RWPE2 (cell line): Measurements from ENCODE around the gene HERPUD1.

Source experiments
- ATAC-seq: fragments of 200-7000 bp; cut with Tn5 transposase; 3 replicates; pipeline ENCODE4 v1.9.1; 2021; ENCODE audit warnings: low read depth
- DNase-seq: peaks from one replicate; pipeline ENCODE4 v3.0.0-alpha.2; 2020; ENCODE audit warnings: low spot score
- H3K27ac ChIP-seq: fragments of 450-650 bp; 2 replicates; pipeline ENCODE4 v1.5.1; 2017; ENCODE audit warnings: mild to moderate bottlenecking; ENCODE audit not compliant: poor library complexity, severe bottlenecking
- H3K27me3 ChIP-seq: fragments of 250-450 bp; sonication (Bioruptor Pico); 2 replicates; pipeline ENCODE4 v1.5.1; 2021; ENCODE audit warnings: mild to moderate bottlenecking, moderate library complexity; ENCODE audit not compliant: insufficient read depth, poor library complexity, severe bottlenecking
- H3K36me3 ChIP-seq: fragments of 250-450 bp; sonication (Bioruptor Pico); 2 replicates; pipeline ENCODE4 v1.5.1; 2020; ENCODE audit warnings: low read depth, mild to moderate bottlenecking, moderate library complexity
- H3K4me1 ChIP-seq: fragments of 250-450 bp; sonication (Bioruptor Pico); 2 replicates; pipeline ENCODE4 v1.5.1; 2021; ENCODE audit warnings: mild to moderate bottlenecking, moderate library complexity; ENCODE audit not compliant: insufficient read depth, poor library complexity, severe bottlenecking
- H3K4me3 ChIP-seq: fragments of 250-450 bp; sonication (Bioruptor Pico); 2 replicates; pipeline ENCODE4 v1.5.1; 2021; ENCODE audit warnings: mild to moderate bottlenecking, moderate library complexity; ENCODE audit not compliant: severe bottlenecking
- H3K9me3 ChIP-seq: fragments of 250-450 bp; sonication (Bioruptor Pico); 2 replicates; pipeline ENCODE4 v1.5.1; 2021; ENCODE audit warnings: mild to moderate bottlenecking, moderate library complexity; ENCODE audit not compliant: severe bottlenecking
- TF ChIP-seq, protein P1 (sequence below): fragments of 450-650 bp; IDR thresholded peaks from one replicate; pipeline ENCODE4 v1.5.1; 2017; ENCODE audit warnings: mild to moderate bottlenecking, moderate library complexity; ENCODE audit not compliant: poor library complexity, severe bottlenecking

Gene HERPUD1

DNA sequence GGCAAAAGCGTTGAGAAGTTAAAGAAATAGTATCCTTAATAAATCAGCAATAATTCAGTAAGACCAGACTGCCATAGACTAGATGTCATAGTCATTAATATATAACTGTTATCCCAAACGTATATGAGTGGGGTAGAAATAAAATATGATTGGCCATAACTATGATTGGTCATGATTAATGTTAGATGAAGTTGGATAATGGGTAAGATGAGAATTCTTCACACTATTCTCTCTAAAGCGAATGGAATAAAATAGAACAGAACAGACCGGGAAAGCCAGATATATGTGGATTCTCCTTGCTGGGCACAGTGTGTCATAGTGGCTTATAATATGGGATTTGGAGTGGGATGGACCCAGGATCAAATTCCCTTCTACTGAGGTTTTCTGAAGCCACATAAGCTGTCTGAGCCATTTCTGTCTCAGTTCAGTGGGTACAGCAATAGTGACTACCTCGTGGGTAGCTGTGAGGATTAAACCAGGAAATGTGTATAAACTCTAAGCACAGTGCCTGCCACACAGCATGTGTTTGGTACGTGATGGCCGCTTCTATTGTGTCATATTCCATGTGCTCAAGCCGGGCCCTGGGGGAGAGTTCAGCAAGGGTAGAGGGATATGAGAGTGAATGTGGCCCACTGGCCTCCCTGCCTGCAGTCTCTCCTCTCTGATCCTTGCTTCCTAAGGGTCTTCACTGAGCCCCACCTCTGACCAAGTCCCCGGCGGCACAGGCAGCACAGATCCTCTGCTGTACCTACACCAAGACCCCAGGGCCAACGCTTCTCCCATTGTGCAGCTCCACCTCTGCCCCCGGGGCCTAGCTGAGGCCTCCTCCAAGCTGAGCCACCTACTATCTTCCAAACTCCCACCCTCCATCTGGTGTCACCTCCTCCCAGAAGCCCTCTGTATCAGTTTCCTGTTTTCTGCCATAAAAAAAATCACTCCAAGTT is 33.5 kb downstream of the HERPUD1 start:
- no peak for DNase-seq
- Histone ChIP-seq H3K9me3 (peaks cover 3% of the 10 kb centered on the region), H3K4me1 (peaks cover 8% of the 10 kb centered on the region), H3K27ac (peak overlapping the region; percentile 24), H3K4me3 (no peak overlapping the region), H3K36me3 (no peaks in the 10 kb centered on the region), H3K27me3 (no peaks in the 10 kb centered on the region)
- TF ChIP-seq, protein P1, sequence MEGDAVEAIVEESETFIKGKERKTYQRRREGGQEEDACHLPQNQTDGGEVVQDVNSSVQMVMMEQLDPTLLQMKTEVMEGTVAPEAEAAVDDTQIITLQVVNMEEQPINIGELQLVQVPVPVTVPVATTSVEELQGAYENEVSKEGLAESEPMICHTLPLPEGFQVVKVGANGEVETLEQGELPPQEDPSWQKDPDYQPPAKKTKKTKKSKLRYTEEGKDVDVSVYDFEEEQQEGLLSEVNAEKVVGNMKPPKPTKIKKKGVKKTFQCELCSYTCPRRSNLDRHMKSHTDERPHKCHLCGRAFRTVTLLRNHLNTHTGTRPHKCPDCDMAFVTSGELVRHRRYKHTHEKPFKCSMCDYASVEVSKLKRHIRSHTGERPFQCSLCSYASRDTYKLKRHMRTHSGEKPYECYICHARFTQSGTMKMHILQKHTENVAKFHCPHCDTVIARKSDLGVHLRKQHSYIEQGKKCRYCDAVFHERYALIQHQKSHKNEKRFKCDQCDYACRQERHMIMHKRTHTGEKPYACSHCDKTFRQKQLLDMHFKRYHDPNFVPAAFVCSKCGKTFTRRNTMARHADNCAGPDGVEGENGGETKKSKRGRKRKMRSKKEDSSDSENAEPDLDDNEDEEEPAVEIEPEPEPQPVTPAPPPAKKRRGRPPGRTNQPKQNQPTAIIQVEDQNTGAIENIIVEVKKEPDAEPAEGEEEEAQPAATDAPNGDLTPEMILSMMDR: no peak
- ATAC-seq: no peak; the same call in 2 of the 3 replicates

DNA sequence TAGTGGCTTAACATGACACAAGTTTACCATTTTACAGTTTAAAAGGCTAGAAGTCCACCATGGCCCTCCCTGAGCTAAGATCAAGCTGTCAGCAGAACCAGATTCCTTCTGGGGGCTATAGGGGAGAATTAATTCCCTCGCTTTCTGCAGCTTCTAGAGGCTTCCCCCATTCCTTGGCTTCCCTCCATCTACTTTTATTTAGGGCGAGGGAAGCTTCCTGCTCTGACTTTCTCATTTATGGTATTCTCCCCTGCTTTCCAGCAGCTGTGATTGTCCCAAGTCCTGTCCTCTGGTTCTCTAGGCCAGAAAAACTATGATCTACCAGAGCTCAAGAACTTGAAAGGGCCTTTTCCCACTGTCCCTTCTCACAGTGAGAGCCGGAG is 34.1 kb downstream of the HERPUD1 start:
- TF ChIP-seq, protein P1: no peak
- H3K36me3 ChIP-seq: no peaks in the 10 kb centered on the region
- H3K4me3 ChIP-seq: no peak overlapping the region
- ATAC-seq (no peak), DNase-seq (no peak)
- H3K9me3 ChIP-seq: peaks cover 3% of the 10 kb centered on the region
- H3K27me3 ChIP-seq: no peaks in the 10 kb centered on the region
- H3K4me1 ChIP-seq: peaks cover 8% of the 10 kb centered on the region
- peak overlapping the region; percentile 24 for H3K27ac ChIP-seq

DNA sequence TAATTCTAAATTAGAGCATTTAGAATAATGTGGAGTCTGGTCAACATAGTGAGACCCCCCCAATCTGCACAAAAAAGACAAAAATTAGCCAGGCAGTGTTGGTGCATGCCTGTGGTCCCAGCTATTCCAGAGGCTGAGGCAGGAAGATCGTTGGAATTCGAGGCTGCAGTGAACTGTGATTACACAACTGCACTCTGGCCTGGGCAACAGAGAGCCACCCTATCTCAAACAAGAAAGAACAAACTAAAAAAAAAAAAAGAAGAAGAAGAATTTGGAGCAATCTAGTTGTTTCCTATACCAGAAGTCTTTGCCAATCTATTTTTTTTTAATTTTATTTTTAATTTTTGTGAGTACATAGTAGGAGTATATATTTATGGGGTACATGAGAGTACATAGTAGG is 35.8 kb downstream of the HERPUD1 start:
- H3K4me3 ChIP-seq: no peak overlapping the region
- no peaks in the 10 kb centered on the region for H3K36me3 ChIP-seq
- peaks cover 8% of the 10 kb centered on the region for H3K4me1 ChIP-seq
- peaks cover 3% of the 10 kb centered on the region for H3K9me3 ChIP-seq
- no peak overlapping the region for H3K27ac ChIP-seq
- DNase-seq: no peak
- TF ChIP-seq, protein P1: no peak
- ATAC-seq: no peak
- H3K27me3 ChIP-seq: no peaks in the 10 kb centered on the region

DNA sequence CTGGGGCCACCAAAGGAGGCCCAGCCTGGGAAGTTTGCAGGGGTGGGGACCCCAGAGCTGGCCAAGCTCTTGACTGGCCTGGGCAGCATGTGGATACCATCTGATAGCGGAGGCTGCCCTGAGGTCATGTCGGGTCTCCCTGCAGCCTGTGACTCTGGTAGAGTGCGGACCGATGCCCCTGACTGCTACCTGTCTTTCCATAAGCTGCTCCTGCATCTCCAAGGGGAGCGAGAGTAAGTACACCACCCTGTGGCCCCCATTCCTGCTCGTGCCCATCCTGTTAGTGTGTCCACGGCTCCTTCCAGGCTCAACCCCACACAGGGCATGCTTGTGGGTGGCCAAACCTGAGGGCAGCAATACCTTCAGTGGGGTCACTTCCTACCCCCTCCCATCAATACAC is 37.8 kb downstream of the HERPUD1 start:
- Histone ChIP-seq H3K4me3 (no peak overlapping the region), H3K4me1 (peaks cover 6% of the 10 kb centered on the region)
- ATAC-seq: no peak

More for the DNA sequence above, 37.8 kb downstream of the HERPUD1 start:
- DNase-seq: no peak
- no peaks in the 10 kb centered on the region for H3K27me3 ChIP-seq
- no peaks in the 10 kb centered on the region for H3K9me3 ChIP-seq
- H3K27ac ChIP-seq: no peak overlapping the region
- H3K36me3 ChIP-seq: no peaks in the 10 kb centered on the region
- TF ChIP-seq, protein P1: no peak
